Caki2 (cell line): ENCODE measurements around the gene KIAA1328. TPM values are rescaled to one million over a fixed set of nuclear protein-coding genes. Genes with fewer than 3 reads are reported as not detected.

ENCODE experiments used
- DNase-seq: peaks from one replicate; pipeline ENCODE4 v3.0.0-alpha.2; 2015; ENCODE audit warnings: low read depth
- in situ Hi-C: cut with HindIII; loops from 2 replicates; pipeline ENCODE4 v1.10.0; 2016; ENCODE audit warnings: low sequenced_read_pairs, low pct_unique_long_range_greater_than_20kb, mixed read lengths
- total RNA-seq: library from RNA; depleted of rRNA; stranded (reverse); fragments of >200 nt; shearing (Covaris generic); gene quantifications from 2 replicates; pipeline ENCODE4 v1.2.3, GENCODE V29; 2014; ENCODE audit warnings: low replicate concordance

The KIAA1328 gene
- total RNA-seq, 1 experiment from 2014 or later = 4.1 TPM

DNA sequence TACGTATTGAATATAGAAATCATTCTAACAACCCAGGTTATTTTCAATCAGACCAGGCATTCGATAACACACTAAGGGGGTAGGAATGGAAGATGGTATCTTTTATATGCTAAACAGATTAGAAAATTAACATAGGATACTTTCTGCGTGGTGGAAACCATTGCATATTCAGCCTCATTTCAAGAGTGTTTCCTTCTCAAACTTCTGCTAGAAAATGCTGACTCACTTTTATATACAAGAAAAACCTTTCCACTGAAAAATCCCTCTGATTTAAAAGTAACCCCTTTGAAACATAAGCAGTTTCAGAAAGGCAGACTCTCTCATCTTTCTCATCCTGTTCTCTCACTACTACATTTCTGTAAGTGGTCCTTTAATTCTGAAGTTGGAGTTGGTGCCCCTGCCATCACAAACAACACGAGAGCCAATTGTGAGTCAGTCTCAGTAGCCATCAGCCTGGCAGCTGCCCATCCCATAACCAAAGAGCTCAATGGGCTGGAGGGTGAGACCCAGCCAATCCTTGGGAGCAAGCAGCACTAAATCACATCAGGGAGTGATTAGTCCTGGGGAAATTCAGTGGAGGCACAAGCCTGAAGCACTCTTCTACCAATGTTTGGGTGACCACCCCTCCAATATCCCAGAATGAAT, 393.5 kb downstream of the KIAA1328 start:
- in situ Hi-C loops = no loop called here
- no peak for DNase-seq

DNA sequence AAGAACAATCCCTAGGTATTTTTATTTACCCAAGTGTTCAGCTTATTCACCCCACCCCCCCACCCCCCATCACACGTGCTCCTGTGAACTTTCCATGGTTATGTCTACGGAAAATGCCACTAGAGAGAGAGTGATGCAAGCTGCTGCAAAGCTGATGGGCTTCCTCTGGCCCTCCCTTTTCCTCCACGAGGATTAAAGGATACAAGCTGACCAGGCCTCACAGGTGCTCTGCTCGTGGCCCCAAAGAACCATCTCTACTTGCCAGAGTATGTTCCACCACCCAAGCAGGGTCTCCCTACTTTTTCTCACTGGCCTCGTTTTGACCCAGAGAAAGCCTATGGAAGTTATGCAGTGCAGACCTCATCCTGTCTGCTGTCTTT, 394.1 kb downstream of the KIAA1328 start:
- no peak for DNase-seq
- in situ Hi-C loops = no loop called here

DNA sequence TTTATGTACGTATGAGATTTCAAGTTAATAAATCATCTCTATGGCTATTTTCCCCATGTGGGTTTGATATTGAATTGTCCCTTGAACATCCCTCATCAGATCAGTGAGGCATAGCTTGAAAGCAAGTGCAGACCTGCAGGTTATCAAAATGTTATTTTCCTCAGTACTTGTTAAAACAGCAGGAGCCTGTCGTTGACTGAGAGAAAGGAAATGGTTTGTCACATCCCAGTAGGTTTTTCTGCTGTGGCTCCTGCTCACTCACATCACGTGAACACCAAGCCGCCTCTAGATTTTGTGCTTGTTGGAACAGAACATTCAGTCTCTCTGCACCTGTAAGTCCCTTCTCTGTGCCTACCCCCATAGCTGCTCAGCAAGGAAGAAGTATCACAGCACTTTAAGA, 396.4 kb downstream of the KIAA1328 start:
- in situ Hi-C loops = no loop called here
- no peak for DNase-seq

DNA sequence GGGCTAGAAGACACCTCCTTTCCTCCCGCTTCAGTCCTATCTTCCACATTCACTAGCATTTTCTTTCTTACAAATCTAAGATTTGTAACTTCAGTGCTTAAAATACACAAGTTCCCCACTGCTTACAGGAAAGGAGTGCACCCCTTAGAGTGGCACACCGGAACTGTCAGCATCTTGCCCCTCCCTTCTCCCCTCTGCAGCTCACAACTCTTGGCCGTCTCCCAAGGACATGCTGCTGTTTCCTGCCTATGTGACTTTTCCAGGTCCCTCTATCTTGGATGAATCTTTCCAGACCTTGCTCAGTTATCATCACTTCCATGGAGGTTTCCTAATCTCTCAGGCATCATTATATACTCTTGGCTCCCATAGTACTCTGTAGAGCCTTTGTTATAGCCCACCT, 401.8 kb downstream of the KIAA1328 start:
- in situ Hi-C loops = no loop called here

DNA sequence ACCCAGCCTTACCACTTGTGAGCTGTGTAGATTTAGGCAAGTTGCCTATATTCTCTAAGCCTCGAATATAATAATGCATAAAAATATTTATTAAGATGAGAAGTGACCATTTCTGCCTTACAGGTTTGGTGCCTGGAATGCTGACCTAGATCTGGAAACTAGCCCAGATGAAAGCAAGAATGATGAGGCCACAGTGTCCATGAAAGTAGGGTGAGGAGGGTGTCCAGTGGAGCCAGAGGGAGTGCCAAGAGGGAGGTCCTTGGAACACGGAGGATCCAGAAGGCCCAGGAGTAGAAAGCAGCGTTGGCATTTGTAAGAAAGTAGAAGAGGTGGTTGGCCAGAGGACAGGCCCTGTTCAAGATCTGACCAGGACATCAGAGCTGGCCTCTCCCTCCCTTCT, 402.3 kb downstream of the KIAA1328 start:
- no peak for DNase-seq
- in situ Hi-C loops = no loop called here

More for the DNA sequence above, 401.8 kb downstream of the KIAA1328 start:
- DNase-seq = no peak

DNA sequence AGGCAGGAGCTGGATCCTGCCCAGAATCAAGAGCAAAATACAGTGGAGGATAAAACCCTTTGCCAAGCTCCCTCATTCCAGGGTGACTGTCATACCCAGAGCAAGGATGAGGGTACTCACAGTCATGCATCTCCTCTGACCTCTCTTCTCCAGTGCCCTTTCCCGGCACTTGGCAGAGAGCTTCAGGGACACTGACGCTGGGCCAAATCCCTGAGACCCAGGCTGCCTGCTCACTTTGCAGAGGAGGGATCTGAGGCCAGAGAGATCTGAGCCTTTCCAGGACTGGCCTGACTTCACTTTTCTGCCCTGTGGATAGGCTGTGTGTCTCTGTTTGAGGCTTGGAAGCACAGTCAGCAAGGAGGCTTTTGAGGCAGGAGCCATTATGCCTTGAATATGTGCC, 406.7 kb downstream of the KIAA1328 start:
- DNase-seq = no peak
- in situ Hi-C loops = no loop called here

DNA sequence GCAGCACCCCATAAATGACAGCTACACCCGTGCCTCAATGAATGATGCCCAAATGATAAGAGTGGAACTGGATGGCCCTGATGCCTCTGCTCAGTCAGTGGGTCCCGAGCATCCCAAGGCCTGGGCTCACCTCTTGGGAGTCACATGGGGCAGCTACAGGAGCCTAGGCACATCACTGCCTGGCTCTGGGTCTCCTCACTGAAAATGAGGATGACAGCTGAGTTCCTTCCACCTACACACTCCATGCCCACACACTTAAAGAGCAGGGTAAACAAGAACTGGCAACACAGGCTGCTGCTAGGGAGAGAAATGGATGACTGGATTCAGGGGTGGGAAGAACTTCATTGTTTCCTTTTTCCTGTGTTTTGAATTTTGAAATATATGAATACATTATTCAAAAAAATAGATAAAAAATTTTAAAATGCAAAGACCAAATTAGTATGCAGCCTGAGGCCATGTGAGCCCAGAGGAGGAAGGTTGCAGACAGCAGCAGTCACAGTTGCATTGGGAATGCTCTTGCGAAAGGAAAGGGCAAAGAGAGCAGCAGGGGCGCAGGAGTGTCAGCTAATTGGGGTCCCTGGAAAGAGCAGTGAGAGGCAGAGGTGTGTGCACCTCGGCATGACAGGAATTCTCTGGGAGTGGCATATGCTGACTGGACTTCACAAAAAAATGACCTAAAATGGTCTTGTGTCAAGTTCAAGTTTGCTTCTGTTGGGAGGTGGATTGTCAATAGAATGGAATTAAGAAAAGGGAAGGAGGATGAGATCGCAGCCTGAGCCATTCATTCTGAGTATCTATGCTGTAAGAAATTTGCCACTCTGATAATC, 409.6 kb downstream of the KIAA1328 start:
- in situ Hi-C loops = no loop called here
- DNase-seq = no peak

DNA sequence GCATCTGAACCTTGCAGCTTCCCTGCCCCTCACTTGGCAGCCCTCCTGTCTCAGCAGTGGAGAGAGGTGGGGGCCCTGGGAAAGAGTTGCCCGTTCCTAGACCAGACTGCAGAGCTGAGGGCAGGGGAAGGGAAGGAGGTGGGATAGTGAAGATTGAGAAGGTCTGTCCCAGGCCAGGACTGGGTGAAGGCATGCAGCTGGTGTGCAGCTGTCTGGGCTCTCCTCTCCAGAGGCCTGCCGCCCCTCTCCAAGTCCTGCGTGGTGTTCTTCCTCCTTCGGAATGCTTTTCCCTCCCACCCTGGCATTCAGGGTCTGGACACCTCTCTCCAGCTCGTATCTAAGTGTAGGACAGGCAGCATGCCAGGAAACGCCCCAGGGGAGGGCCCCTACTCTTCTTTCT, 413.2 kb downstream of the KIAA1328 start:
- in situ Hi-C loops = no loop called here
- DNase-seq = no peak

DNA sequence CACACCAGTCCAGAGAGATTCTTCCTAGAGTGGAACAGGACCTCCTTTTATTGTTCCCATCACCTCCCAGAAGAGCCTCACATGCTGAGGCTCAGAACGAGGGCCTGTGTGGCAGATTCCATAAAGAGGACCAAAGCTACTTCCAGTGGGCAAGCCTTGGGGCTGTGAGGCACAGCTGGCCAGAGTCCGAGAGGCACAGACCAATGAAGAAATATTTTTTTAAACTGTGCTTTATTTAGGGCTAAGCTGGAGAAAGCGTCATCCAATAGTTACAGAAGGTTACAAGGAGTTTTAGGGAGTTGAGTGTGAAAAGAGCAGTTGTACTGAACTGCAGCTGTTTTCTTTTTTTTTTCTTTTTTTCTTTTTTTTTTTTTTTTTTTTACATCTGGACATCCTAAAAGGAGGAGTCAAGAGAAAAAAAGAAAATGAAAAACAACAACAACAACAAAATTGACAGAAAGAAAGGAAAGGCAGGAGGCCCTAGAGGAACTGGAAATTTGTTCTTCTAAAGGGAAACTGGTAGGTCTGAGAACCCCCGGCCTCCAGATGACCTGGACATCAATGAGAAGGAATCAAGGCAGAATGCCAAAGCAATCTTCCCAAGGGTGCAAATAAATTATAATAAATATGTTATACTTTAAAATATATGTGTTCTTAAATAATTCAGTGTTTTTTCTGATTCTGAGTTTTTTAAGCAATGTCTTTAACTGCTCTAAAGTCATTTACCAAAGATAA, 414.1 kb downstream of the KIAA1328 start:
- no peak for DNase-seq
- in situ Hi-C loops = no loop called here

DNA sequence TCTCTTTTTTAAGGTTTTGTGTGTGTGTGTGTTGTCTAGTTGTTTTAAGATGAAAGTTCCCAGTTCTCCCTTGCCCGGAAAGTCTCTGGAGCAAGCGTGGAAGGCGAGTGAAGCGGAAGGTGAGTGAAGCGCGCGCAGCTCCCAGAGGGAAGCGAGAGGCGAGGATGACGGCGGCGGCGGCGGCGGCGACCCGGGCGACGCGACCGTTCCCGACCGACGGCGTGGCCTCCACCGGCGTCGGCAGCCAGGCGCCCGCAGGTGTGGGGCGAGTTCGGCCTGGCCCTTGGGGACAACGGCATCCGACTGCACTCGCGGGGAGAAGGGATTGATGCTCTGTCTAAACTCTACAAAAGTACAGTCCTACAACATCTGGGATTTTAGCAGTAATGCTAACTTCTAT, 414.8 kb downstream of the KIAA1328 start:
- in situ Hi-C loops = no loop called here
- DNase-seq = no peak

DNA sequence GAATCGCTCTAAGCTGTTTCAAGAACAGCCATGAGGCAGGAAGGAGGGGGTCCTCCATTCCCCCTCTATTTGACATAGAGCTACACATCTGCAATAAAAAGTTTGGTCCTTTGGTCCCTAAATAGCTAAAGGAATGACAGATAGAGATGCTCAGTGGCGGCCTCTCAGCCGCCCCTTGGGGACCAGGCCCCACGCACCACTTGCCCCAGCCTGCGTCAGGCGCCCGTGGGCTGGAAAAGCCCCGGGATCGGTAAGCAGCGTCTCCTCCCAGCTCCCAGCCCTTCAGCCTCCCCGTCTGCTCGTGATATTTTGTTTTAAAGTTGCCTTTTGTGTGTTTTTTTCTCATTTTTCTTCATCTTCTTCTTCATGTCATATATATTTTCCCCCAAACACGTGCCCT, 415.7 kb downstream of the KIAA1328 start:
- in situ Hi-C loops = no loop called here
- no peak for DNase-seq

DNA sequence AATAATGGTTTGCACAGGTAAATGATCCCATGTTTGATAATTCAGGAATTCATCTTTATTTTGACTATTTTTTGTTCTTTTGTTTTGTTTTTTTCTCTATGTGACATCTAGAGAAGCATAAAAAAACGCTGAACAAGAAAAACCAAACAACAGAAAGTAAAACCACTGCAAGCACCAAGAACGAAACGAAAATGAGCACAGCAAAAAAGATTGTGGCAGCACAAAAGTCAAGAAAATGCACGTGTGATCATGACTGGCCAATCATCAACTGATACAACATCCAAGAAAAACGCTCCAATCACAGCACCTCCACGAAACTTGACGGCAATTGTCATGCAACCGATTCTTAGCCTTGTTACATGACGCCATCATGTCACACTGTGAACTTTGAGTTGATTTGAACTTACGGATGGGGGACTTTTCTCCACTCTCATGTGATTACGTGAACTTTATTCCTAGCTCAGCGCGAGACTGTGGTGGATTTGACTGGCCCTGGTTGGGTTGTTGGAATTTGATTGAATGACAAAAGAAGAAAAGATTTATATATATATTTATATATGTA, 417.9 kb downstream of the KIAA1328 start:
- no peak for DNase-seq
- in situ Hi-C loops = no loop called here

DNA sequence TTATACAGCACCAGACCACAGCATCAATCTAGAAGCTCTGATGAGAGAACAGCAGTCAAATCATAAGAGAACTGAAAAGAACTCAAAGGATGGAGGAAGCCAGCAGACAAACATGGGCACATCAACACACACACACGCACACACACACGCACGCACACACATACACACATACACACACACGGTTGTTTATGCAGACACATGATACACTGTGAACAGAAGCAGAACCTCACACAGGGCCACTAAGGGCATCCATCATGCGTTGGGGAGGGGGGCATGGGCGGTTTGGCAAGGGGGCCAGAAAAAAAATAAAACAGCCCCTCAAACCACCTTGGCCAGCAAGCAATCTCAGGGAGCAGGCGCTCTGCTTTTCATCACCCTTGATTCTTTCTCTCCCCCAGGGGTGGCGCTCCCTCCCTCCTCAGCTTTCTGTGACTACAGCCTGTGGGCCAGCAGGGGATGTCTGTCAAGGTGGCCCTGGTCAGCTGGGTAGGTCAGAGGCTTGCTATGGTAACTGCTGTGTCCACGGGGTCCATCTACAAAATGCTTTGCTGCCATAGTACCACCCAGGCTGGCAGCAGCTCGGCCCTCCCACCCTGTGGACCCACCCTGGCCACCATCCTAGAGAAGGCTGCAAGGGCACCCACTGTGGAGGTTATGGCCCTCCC, 418.7 kb downstream of the KIAA1328 start:
- in situ Hi-C loops = no loop called here

DNA sequence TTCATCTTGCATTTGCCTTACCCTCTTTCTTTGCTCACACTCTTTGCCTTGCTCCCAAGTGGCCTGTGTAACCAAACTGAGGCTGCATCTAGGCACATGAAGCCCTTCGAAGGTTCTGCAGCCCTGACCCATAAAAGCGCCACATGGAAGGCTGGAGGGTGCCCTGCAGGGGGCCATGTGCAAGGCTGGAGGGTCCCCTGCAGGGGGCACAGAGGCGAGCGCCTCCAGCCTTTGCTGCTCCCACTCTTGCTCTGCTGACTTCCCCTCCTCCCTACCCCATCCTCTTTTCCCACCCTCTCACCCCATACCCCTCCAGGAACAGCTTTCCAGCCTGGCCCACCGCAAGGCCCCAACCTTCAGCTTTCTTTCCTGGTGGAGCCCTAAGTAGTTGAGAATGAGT, 419.4 kb downstream of the KIAA1328 start:
- in situ Hi-C loops = no loop called here
- no peak for DNase-seq

More for the DNA sequence above, 418.7 kb downstream of the KIAA1328 start:
- DNase-seq = no peak

DNA sequence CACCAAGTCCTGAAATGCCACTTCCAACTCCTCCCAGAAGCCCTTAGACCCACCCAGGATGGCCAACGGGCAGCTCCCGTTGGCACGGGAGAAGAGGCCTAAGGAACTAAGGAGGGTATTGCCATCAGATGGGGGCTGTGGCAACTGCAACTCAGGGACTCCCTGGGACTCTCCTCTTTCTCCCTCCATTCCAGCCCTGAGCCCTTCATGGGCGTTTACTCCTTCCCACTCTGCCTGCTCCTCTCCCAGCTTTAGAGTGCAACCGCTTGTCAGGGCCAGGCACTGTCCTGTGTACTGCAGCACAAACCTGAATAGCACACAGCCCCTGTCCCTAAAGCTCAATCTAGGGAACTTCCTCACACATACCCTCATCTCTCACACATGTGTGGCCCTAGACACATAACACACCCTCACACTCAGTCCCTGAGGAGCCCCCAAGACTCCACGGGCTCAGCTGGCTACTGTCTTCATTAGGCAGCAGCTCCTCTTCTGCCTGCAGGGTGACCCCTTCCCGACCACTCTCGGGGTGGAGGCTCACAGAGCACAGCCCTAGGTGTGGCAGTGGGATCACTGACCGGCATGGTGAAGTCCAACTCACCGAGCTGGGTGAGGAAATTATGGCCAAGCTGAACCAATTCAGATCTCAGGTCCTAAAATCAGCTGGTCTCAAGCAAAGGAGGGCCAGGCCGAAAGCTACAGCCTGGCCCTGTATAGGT, 420.4 kb downstream of the KIAA1328 start:
- DNase-seq = no peak
- in situ Hi-C loops = no loop called here

DNA sequence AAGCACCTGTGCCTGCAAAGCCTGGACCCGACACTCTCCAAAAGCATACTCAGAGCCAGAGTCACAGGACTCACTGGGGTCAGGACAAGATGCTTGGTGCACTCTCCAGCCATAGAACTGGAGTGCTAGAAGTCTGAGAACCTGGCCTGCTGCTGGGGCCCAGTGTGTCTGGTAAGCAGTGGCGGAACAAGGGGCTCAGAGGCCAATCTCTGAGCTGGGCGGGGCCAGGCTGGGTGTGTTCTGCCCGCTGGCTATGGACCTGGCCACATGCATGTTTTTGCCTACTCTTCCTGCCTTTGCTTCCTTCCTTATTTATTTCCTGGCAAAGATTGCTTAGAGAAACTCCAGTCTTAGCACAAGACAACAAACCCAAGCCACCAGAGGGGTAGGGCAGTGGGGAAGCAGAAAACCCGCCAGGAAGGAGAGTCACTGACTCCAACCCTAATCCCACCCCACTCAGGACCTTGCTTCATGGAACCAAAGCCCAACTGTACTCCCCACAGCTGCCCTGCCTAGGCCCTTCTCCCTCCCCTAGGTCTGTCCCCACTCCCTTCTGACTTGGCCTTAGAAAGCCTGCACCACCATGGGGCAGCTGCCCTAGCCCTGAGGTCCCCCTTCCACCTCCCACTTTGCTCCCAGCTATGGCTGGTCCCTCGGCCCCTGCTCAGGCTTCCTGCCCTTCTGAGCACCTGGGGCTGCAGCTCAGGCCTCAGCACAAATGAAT, 421.1 kb downstream of the KIAA1328 start:
- DNase-seq = no peak
- in situ Hi-C loops = no loop called here

DNA sequence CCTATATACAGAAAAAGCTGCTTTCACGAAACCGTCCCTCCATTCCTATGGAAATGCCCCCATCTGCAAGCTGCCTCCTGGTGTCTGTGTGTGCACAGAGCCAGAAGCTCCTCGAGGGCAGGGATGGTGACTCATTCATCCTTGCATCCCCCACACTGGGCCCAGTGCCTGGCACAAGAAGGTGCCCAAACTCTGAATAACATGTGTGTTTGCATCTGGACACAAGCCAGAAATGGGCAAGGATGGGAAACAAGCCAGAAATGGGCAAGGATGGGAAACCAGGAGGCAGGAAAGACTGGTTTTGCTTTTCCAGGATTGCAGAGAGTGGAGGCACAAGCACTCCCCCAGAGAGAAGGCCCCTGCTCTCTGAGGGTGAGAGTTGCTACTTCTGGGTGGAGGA, 422.8 kb downstream of the KIAA1328 start:
- in situ Hi-C loops = no loop called here

More for the DNA sequence above, 422.8 kb downstream of the KIAA1328 start:
- DNase-seq = no peak
